GM12891 (cell line): Measurements from ENCODE around the gene NAALADL2.

Experiments used
- PAX5 ChIP-seq: IDR thresholded peaks from 2 replicates; pipeline ENCODE4 v1.6.1; 2011; ENCODE audit warnings: low read length, moderate library complexity, mild to moderate bottlenecking; ENCODE audit not compliant: insufficient read depth, severe bottlenecking
- POLR2A ChIP-seq: IDR thresholded peaks from 2 replicates; pipeline ENCODE4 v1.6.1; 2011; ENCODE audit warnings: low read depth, low read length, control low read depth
- POLR2AphosphoS5 ChIP-seq: IDR thresholded peaks from 2 replicates; pipeline ENCODE4 v1.6.1; 2011; ENCODE audit warnings: low read depth, low read length, control low read depth
- TAF1 ChIP-seq: IDR thresholded peaks from 2 replicates; pipeline ENCODE4 v1.6.1; 2011; ENCODE audit warnings: low read depth, low read length, control low read depth

DNA sequence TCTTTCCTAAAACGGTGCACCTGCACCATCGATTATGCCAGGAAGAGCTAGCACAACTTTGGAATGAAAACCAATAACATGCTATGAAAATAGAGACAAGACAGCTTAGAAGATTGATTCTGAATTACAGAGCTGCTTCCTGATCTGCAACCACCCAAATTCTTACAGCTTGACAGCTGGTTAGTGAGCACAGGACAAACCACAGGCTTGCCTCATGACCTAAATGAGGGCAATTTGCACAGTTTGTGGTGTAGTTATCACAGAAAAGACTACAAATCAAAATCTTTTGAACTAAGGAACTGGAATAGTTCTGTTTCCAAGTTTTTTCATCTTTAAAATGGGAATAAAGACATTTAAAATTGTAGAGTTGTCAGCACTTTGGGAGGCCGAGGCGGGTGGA lies 533.5 kb downstream of the NAALADL2 start:
- no peak for TF ChIP-seq TAF1
- TF ChIP-seq POLR2A: no peak
- no peak for TF ChIP-seq POLR2AphosphoS5
- TF ChIP-seq PAX5: no peak
